ENCODE measurements around the gene C2orf69. TPM values are rescaled to one million over a fixed set of nuclear protein-coding genes. Genes with fewer than 3 reads are reported as not detected.

The C2orf69 gene
- total and polyA plus RNA-seq, 2 donors (not counting 1 experiment from before 2014, with no cell fraction given): 3.7 to 12.9 TPM

DNA sequence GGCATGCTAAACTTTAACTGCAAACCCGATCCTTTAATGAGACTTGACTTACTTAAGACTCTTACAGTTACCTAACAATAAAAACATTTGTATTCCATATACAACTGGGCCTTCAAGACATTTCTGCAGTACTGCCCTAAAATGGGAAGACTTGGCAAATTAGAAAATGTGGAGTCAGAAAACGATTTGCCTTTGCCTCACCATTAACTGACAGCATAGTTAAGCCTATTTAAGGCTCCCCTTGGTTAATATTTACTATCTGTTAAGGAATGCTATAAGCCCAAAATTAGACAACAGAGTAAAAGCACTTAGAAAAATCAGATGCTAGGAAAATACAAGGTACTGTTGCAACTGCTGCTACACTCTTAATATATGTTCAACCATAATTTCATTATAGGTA lies 25.5 kb downstream of the C2orf69 start:
- CTCF ChIA-PET: interaction anchor here (0.7 kb wide), 1 partner anchor 335 kb away, joined by 4 read pairs; no protein-coding TSS in a partner anchor
- H3K4me3 ChIP-seq (ENCODE audit: control extremely low read depth in 1 of 5, extremely low read depth in 1 of 5, insufficient read depth in 1 of 5, low read depth in 2 of 5, low read length in 4 of 5): no peak overlapping the region
- Mint-ChIP-seq H3K4me1 (peaks cover 3% of the 10 kb centered on the region), H3K27me3 (no peaks in the 10 kb centered on the region), H3K4me3 (no peak overlapping the region), H3K27ac (no peak overlapping the region), H3K9me3 (ENCODE audit: insufficient read depth) (no peaks in the 10 kb centered on the region)
- intact Hi-C loops (cut with micrococcal nuclease): no loop called here
- no peak for DNase-seq
- H3K4me1 ChIP-seq (ENCODE audit: control insufficient read depth in 2 of 2, insufficient read depth in 2 of 2, low read length in 2 of 2): no peaks in the 10 kb centered on the region
- H3K9ac ChIP-seq (ENCODE audit: low read length): no peak overlapping the region
- H3K36me3 ChIP-seq (replicated peaks in 1 of 2; ENCODE audit: control extremely low read depth in 1 of 2, control insufficient read depth in 1 of 2, extremely low read depth in 1 of 2, insufficient read depth in 2 of 2, low read length in 1 of 2): peaks cover 12 to 26% of the 10 kb centered on the region in 2 experiments
- POLR2A ChIA-PET: no interaction called here
- WGBS (ENCODE audit: insufficient coverage): no CpG with 5 or more reads among the region's 2 CpGs
- H3K79me2 ChIP-seq (ENCODE audit: control insufficient read depth, insufficient read depth, low read length): no peaks in the 10 kb centered on the region
- TF ChIP-seq, protein P1, sequence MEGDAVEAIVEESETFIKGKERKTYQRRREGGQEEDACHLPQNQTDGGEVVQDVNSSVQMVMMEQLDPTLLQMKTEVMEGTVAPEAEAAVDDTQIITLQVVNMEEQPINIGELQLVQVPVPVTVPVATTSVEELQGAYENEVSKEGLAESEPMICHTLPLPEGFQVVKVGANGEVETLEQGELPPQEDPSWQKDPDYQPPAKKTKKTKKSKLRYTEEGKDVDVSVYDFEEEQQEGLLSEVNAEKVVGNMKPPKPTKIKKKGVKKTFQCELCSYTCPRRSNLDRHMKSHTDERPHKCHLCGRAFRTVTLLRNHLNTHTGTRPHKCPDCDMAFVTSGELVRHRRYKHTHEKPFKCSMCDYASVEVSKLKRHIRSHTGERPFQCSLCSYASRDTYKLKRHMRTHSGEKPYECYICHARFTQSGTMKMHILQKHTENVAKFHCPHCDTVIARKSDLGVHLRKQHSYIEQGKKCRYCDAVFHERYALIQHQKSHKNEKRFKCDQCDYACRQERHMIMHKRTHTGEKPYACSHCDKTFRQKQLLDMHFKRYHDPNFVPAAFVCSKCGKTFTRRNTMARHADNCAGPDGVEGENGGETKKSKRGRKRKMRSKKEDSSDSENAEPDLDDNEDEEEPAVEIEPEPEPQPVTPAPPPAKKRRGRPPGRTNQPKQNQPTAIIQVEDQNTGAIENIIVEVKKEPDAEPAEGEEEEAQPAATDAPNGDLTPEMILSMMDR (IDR thresholded peaks at IDR 0.05): no peak
- no peak for TF ChIP-seq EZH2 (IDR thresholded peaks at IDR 0.05; ENCODE audit: borderline replicate concordance, insufficient read depth, low read depth, low read length, poor library complexity, severe bottlenecking)
- no peak overlapping the region for H3K4me2 ChIP-seq (replicated peaks; ENCODE audit: low read depth, low read length, poor library complexity, severe bottlenecking)
- H3K27ac ChIP-seq (ENCODE audit: low read length in 2 of 2): no peak overlapping the region
- H2AFZ ChIP-seq (ENCODE audit: insufficient read depth, low read depth, low read length, poor library complexity, severe bottlenecking): no peak overlapping the region
- H3K9me3 ChIP-seq (ENCODE audit: control extremely low read depth in 1 of 3, control insufficient read depth in 2 of 3, insufficient read depth in 1 of 3, low read length in 2 of 3): no peaks in the 10 kb centered on the region
- no peaks in the 10 kb centered on the region for H3K27me3 ChIP-seq (replicated peaks in 1 of 4; ENCODE audit: control extremely low read depth in 1 of 4, control insufficient read depth in 3 of 4, insufficient read depth in 4 of 4, low read length in 3 of 4)
- H4K20me1 ChIP-seq (ENCODE audit: control insufficient read depth, insufficient read depth, low read length, poor library complexity, severe bottlenecking): no peaks in the 10 kb centered on the region
- ATAC-seq (ENCODE audit: low read depth): no peak

DNA sequence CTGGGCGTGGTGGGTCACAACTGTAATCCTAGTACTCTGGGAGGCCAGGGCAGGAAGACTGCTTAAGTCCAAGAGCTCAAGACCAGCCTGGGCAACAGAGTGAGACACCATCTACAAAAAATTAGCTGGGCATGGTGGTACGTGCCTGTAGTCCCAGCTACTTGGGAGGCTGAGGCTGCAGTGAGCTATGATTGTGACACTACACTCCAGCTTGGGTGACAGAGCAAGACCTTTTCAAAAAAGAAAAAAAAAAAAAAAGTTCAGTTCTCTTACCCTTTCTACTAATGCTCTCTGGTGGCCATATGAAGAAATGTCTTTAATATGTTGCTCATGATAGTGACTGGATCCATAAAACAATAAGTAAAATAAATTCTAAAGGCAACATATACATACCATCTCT lies 29.3 kb downstream of the C2orf69 start:
- Mint-ChIP-seq H3K27ac (no peak overlapping the region), H3K27me3 (no peaks in the 10 kb centered on the region), H3K4me1 (peaks cover 3% of the 10 kb centered on the region), H3K4me3 (no peak overlapping the region), H3K9me3 (ENCODE audit: insufficient read depth) (no peaks in the 10 kb centered on the region)
- Histone ChIP-seq H3K9ac (ENCODE audit: low read length) (no peak overlapping the region), H3K4me1 (ENCODE audit: control insufficient read depth in 2 of 2, insufficient read depth in 2 of 2, low read length in 2 of 2) (no peaks in the 10 kb centered on the region), H3K4me2 (replicated peaks; ENCODE audit: low read depth, low read length, poor library complexity, severe bottlenecking) (no peak overlapping the region), H3K27me3 (replicated peaks in 1 of 4; ENCODE audit: control extremely low read depth in 1 of 4, control insufficient read depth in 3 of 4, insufficient read depth in 4 of 4, low read length in 3 of 4) (no peaks in the 10 kb centered on the region), H3K79me2 (ENCODE audit: control insufficient read depth, insufficient read depth, low read length) (peaks cover 12% of the 10 kb centered on the region), H3K4me3 (ENCODE audit: control extremely low read depth in 1 of 5, extremely low read depth in 1 of 5, insufficient read depth in 1 of 5, low read depth in 2 of 5, low read length in 4 of 5) (no peak overlapping the region), H3K9me3 (ENCODE audit: control extremely low read depth in 1 of 3, control insufficient read depth in 2 of 3, insufficient read depth in 1 of 3, low read length in 2 of 3) (no peaks in the 10 kb centered on the region), H3K27ac (ENCODE audit: low read length in 2 of 2) (no peak overlapping the region), H4K20me1 (ENCODE audit: control insufficient read depth, insufficient read depth, low read length, poor library complexity, severe bottlenecking) (no peaks in the 10 kb centered on the region), H3K36me3 (replicated peaks in 1 of 2; ENCODE audit: control extremely low read depth in 1 of 2, control insufficient read depth in 1 of 2, extremely low read depth in 1 of 2, insufficient read depth in 2 of 2, low read length in 1 of 2) (peaks cover 6 to 30% of the 10 kb centered on the region in 2 experiments), H2AFZ (ENCODE audit: insufficient read depth, low read depth, low read length, poor library complexity, severe bottlenecking) (no peak overlapping the region)
- ChIA-PET CTCF (interaction anchor here (0.7 to 1.4 kb wide), 6 partner anchors 23 to 1626 kb away, joined by 3 to 5 read pairs (median 3); no protein-coding TSS in a partner anchor), POLR2A (interaction anchor here (0.8 kb wide), 1 partner anchor 17 kb away, joined by 3 read pairs; no protein-coding TSS in a partner anchor)
- intact Hi-C loops (cut with micrococcal nuclease): loop anchor here (2.0 kb wide), 1 partner anchor 236 kb away; no protein-coding TSS in a partner anchor
- 100% methylated on average over 1 of the region's 2 CpGs for WGBS (ENCODE audit: insufficient coverage)
- DNase-seq: peak; percentile 26
- no peak for TF ChIP-seq EZH2 (IDR thresholded peaks at IDR 0.05; ENCODE audit: borderline replicate concordance, insufficient read depth, low read depth, low read length, poor library complexity, severe bottlenecking)
- TF ChIP-seq, protein P1 (IDR thresholded peaks at IDR 0.05): peak; percentile 35
- ATAC-seq (ENCODE audit: low read depth): no peak

All from B cell (primary cell).